ENCODE results near the gene BOLA2B.
"Not testable (repeated sequence)": the region's sequence is repeated elsewhere in the genome, so short reads cannot be mapped to it uniquely, and the experiment has no call there.

Gene BOLA2B
- 0 reads per million in 3 donors for total RNA-seq

DNA sequence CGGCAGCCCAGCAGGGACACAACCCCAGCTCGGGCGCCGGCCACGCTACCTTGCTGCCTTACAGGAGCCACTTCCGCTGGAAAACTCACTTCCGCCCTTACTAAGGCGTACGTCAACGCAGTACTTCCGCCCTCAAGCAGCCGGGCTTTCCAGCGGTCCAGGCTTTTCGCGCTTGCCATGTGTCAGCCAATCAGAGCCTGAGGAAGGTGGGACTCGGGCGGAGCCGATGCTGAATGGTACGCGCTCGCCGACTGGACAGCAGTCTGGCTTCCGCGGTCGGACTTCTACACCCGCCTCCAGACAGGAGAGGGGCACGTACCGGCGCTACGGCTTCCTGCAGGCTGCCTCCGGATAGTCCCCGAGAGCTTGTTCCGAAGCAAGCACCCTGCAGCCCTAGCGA lies at the start of gene BOLA2B, which contains the start of gene SLX1A:
BOLA2B (minus strand) TSS at position 52 of the 400 bp plus-strand sequence. CDS start 71 bp downstream, outside the sequence.
SLX1A (plus strand) TSS at position 261 of the 400 bp plus-strand sequence. CDS start 210 bp downstream, outside the sequence.
- H3K4me3 ChIP-seq (ENCODE audit: insufficient read depth, low read depth, low read length, poor library complexity, severe bottlenecking); H3K27ac ChIP-seq (ENCODE audit: insufficient read depth, low read length, poor library complexity, severe bottlenecking); H3K36me3 ChIP-seq (ENCODE audit: control insufficient read depth, insufficient read depth, low read length); H3K27me3 ChIP-seq (replicated peaks; ENCODE audit: control insufficient read depth, insufficient read depth, low read length, poor library complexity, severe bottlenecking); H3K4me1 ChIP-seq (ENCODE audit: control insufficient read depth, insufficient read depth, low read length, poor library complexity, severe bottlenecking); DNase-seq; H3K9me3 ChIP-seq (ENCODE audit: control insufficient read depth, low read length): not testable (repeated sequence)

DNA sequence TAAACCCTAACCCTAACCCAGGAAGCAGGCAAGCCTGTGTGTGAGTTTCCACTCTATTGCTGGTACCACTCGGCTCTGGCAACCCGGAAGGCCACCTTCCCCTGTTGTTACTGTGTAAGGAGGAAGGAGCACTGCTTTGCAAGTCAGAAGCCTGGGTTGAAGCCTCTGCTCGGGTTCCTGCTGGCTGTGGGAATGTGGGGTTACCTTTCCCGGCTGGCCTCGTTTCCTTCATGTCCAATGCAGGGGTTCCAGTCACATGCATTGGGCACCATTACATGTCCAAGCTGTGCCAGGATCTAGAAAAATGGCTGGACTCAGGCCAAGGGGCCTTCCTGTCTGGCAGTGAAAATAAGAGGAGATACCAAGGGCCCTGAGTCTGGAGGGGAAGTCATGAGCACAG lies 23.6 kb upstream of the BOLA2B start:
- not testable (repeated sequence) for H3K9me3 ChIP-seq (ENCODE audit: control insufficient read depth, low read length); H3K36me3 ChIP-seq (ENCODE audit: control insufficient read depth, insufficient read depth, low read length); H3K4me1 ChIP-seq (ENCODE audit: control insufficient read depth, insufficient read depth, low read length, poor library complexity, severe bottlenecking); DNase-seq; H3K27ac ChIP-seq (ENCODE audit: insufficient read depth, low read length, poor library complexity, severe bottlenecking); H3K4me3 ChIP-seq (ENCODE audit: insufficient read depth, low read depth, low read length, poor library complexity, severe bottlenecking); H3K27me3 ChIP-seq (replicated peaks; ENCODE audit: control insufficient read depth, insufficient read depth, low read length, poor library complexity, severe bottlenecking)

DNA sequence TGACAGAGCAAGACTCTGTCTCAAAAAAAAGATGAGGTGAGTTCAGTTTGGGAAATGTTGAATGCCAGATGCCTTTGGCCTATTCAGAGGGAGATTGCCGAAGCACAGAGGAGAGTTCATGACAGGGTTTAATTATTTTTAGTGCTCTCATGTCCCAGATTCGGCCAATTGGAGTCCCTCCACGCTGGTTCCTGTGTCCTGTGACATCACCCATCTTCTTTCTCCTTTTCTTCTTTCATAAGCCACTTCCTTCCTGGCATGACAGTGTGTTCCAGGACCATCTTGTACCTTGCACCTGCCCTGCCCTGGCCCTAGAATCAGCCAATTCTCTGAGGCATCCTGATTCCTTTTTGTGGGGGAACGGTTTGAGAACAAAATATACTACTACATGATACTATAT lies 17.9 kb upstream of the BOLA2B start:
- not testable (repeated sequence) for DNase-seq; H3K4me1 ChIP-seq (ENCODE audit: control insufficient read depth, insufficient read depth, low read length, poor library complexity, severe bottlenecking); H3K27me3 ChIP-seq (replicated peaks; ENCODE audit: control insufficient read depth, insufficient read depth, low read length, poor library complexity, severe bottlenecking)

DNA sequence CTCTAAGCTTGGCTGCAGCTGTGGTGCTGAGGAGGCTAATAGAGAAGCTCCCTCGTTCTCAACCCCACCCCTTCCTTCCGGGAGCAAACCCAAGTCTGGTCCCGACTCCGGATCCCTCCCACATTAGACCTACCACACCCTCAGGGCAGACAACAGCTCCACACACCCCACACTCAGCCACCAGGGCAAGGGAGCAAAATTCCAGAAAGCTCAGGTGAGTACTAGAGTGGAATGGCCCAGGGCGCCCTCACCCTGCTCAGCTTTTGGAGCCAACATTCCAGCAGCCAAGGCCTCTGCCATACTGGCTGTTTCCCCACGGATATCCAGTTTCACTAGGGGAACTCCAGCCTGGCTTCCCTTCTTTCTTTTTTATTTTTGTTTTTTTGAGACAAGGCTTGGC lies 15.6 kb upstream of the BOLA2B start:
- not testable (repeated sequence) for H3K27me3 ChIP-seq (replicated peaks; ENCODE audit: control insufficient read depth, insufficient read depth, low read length, poor library complexity, severe bottlenecking); H3K27ac ChIP-seq (ENCODE audit: insufficient read depth, low read length, poor library complexity, severe bottlenecking); H3K36me3 ChIP-seq (ENCODE audit: control insufficient read depth, insufficient read depth, low read length); H3K9me3 ChIP-seq (ENCODE audit: control insufficient read depth, low read length); H3K4me1 ChIP-seq (ENCODE audit: control insufficient read depth, insufficient read depth, low read length, poor library complexity, severe bottlenecking); H3K4me3 ChIP-seq (ENCODE audit: insufficient read depth, low read depth, low read length, poor library complexity, severe bottlenecking)
- peak in 2 of 3 donors; percentile 40 to 56 for DNase-seq

More for the DNA sequence above, 17.9 kb upstream of the BOLA2B start:
- H3K27ac ChIP-seq (ENCODE audit: insufficient read depth, low read length, poor library complexity, severe bottlenecking); H3K9me3 ChIP-seq (ENCODE audit: control insufficient read depth, low read length); H3K36me3 ChIP-seq (ENCODE audit: control insufficient read depth, insufficient read depth, low read length); H3K4me3 ChIP-seq (ENCODE audit: insufficient read depth, low read depth, low read length, poor library complexity, severe bottlenecking): not testable (repeated sequence)

DNA sequence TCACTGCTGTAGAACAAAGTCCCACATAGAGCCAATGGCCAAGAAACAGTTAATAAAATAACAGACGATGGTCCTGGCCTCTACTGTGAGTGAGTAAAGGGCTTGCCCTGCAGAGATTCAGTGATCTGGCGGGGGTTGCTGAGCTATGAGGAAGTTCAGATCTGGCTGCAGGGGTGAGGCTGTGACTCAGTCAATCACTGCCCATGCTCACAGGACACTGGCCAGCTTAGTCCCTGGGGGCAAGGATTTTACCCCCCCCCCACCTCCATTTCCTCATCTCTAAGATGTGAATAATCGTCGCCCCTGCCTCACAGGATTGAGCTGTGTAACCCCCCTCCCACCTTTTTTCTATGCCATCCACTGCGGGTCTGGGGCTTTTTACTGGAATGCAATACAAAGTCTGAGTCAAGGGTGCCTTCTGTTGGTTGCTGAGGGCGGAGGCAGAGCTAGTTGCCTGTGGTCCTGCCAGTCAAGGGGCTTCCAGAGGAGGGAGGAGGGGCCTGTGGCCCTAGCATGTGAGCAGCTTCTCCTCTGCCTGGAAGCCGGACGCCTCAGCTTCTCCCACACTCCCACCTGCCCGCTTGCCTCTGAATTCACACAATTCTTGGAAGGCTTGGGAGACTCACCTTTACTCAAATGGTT lies 13.7 kb upstream of the BOLA2B start:
- H3K4me3 ChIP-seq (ENCODE audit: insufficient read depth, low read depth, low read length, poor library complexity, severe bottlenecking); DNase-seq; H3K27me3 ChIP-seq (replicated peaks; ENCODE audit: control insufficient read depth, insufficient read depth, low read length, poor library complexity, severe bottlenecking); H3K27ac ChIP-seq (ENCODE audit: insufficient read depth, low read length, poor library complexity, severe bottlenecking); H3K9me3 ChIP-seq (ENCODE audit: control insufficient read depth, low read length); H3K4me1 ChIP-seq (ENCODE audit: control insufficient read depth, insufficient read depth, low read length, poor library complexity, severe bottlenecking); H3K36me3 ChIP-seq (ENCODE audit: control insufficient read depth, insufficient read depth, low read length): not testable (repeated sequence)

DNA sequence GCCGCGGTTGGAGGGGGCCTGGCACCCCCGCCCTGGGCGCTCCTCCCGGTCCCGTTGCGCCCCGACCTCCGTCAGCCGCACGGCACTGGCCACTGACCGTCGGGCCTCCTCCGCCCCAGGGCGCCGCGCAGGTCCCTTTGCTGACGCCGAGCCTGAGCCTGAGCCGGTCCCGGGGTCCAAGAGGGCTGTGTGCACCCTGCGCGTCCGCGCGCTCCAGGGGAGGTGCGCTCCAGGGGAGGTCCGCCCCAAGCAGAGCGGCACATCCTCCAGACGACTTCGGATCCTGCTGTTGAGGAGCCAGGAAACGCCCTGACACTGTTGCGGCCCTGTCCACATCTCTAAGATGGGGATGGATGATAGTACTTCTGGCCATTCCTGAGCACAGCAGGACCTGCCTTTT lies 12.8 kb upstream of the BOLA2B start:
- peak overlapping the region; percentile 45 for H3K4me3 ChIP-seq (ENCODE audit: insufficient read depth, low read depth, low read length, poor library complexity, severe bottlenecking)
- DNase-seq; H3K9me3 ChIP-seq (ENCODE audit: control insufficient read depth, low read length); H3K36me3 ChIP-seq (ENCODE audit: control insufficient read depth, insufficient read depth, low read length); H3K27me3 ChIP-seq (replicated peaks; ENCODE audit: control insufficient read depth, insufficient read depth, low read length, poor library complexity, severe bottlenecking); H3K4me1 ChIP-seq (ENCODE audit: control insufficient read depth, insufficient read depth, low read length, poor library complexity, severe bottlenecking); H3K27ac ChIP-seq (ENCODE audit: insufficient read depth, low read length, poor library complexity, severe bottlenecking): not testable (repeated sequence)

DNA sequence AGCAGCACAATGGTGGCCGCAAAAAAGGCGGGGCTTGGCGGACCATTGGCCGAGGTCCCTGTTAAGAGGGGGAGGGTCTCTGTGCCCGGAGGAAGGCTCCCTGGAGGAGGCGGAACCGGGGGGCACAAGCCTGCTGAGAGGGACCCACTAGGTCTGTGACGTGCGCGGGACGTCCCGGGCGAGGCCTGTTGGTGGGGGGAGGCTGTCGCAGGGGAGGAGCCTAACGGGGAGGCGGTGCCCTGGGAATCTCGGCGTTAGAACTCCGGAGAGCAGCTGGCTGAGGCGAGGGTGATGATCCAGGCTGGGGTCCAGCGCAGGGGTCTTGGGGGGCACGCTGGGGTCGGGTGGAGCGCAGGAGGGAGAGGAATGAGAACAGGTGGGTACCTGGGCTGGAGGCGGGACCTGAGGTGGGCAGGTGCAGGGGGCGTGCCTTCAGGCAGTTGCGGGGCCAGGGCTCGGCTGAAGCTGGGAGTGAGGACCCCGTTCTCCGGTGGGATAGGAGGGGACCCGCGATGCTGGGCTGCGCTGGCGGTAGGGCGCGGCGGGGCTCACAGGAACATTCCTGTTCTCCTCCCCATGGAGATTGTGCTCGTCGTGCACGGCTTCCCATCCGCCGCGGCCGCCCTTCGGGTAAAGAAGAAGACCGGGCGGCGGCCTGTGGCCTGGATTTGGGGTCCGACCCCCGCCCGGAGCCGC lies 12.2 kb upstream of the BOLA2B start:
- DNase-seq; H3K36me3 ChIP-seq (ENCODE audit: control insufficient read depth, insufficient read depth, low read length); H3K27me3 ChIP-seq (replicated peaks; ENCODE audit: control insufficient read depth, insufficient read depth, low read length, poor library complexity, severe bottlenecking); H3K27ac ChIP-seq (ENCODE audit: insufficient read depth, low read length, poor library complexity, severe bottlenecking); H3K9me3 ChIP-seq (ENCODE audit: control insufficient read depth, low read length); H3K4me1 ChIP-seq (ENCODE audit: control insufficient read depth, insufficient read depth, low read length, poor library complexity, severe bottlenecking): not testable (repeated sequence)
- peak overlapping the region; percentile 45 for H3K4me3 ChIP-seq (ENCODE audit: insufficient read depth, low read depth, low read length, poor library complexity, severe bottlenecking)

DNA sequence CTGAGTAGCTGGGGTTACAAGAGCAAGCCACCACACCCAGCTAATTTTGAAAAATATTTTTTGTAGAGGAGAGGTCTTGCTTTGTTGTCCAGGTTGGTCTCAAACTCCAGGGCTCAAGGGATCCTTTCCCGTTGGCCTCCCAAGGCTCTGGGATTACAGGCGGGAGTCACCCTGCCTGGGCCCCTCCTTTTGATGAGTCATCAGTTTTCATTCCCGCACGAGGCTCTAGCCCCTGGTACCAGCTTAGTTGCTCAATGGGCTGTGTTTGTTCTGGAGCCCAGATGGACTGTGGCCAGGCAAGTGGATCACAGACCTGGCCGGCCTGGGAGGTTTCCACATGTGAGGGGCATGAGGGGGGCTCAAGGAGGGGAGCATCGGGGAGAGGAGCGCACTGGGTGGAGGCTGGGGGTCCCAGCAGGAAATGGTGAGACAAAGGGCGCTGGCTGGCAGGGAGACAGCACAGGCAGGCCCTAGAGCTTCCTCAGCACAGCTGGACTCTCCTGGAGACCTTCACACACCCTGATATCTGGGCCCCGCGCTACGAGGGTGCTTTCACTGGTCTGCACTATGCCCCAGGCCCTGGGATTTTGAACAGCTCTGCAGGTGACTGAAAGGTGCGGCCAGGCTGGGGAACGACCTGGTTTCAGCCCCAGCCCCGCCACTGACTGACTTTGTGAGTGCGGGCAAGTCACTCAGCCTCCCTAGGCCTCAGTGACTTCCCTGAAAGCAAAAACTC lies 6.3 kb upstream of the BOLA2B start:
- H3K27ac ChIP-seq (ENCODE audit: insufficient read depth, low read length, poor library complexity, severe bottlenecking); H3K9me3 ChIP-seq (ENCODE audit: control insufficient read depth, low read length); H3K27me3 ChIP-seq (replicated peaks; ENCODE audit: control insufficient read depth, insufficient read depth, low read length, poor library complexity, severe bottlenecking); H3K4me1 ChIP-seq (ENCODE audit: control insufficient read depth, insufficient read depth, low read length, poor library complexity, severe bottlenecking); DNase-seq; H3K4me3 ChIP-seq (ENCODE audit: insufficient read depth, low read depth, low read length, poor library complexity, severe bottlenecking); H3K36me3 ChIP-seq (ENCODE audit: control insufficient read depth, insufficient read depth, low read length): not testable (repeated sequence)

DNA sequence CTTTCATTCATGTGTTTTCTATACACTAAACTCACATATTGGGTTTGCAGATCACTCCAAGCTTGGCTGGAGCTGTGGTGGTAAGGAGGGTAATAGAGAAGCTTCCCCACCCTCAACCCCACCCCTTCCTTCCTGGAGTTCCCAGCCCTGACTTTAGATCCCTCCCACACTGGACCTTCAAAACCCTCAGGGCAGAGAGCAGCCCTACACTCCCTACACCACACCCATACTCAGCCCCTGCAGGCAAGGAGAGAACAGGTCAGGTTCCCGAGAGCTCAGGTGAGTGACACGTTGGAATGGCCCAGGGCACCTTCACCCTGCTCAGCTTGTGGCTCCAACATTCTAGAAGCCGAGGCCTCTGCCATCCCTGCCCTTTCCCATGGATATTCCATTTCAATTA lies 5.6 kb upstream of the BOLA2B start, which contains the start of gene SULT1A3:
SULT1A3 (plus strand) TSS at position 207 of the 400 bp plus-strand sequence. CDS start 1,474 bp downstream, outside the sequence.
- not testable (repeated sequence) for DNase-seq; H3K27me3 ChIP-seq (replicated peaks; ENCODE audit: control insufficient read depth, insufficient read depth, low read length, poor library complexity, severe bottlenecking); H3K4me3 ChIP-seq (ENCODE audit: insufficient read depth, low read depth, low read length, poor library complexity, severe bottlenecking); H3K27ac ChIP-seq (ENCODE audit: insufficient read depth, low read length, poor library complexity, severe bottlenecking); H3K9me3 ChIP-seq (ENCODE audit: control insufficient read depth, low read length); H3K4me1 ChIP-seq (ENCODE audit: control insufficient read depth, insufficient read depth, low read length, poor library complexity, severe bottlenecking); H3K36me3 ChIP-seq (ENCODE audit: control insufficient read depth, insufficient read depth, low read length)

DNA sequence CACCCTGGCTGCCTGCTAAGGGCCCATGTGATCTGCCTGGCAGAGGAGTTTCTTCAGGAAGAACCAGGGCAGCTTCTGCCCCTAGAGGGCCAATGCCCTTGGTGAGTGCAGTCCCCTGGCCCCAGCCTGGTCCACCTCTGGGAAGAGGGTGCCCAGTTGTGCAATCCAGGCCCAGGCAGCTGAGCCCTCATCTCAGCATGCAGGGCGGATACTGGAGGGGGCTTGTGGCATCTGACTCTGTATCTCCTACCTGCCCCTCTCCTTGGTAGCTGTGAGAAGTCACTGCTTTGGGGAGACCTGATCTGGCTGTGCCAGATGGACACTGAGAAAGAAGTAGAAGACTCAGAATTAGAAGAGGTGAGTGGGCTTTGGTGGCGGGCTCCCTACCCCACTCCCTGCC lies 3.5 kb upstream of the BOLA2B start:
- H3K9me3 ChIP-seq (ENCODE audit: control insufficient read depth, low read length); DNase-seq: not testable (repeated sequence)

More for the DNA sequence above, 3.5 kb upstream of the BOLA2B start:
- H3K4me3 ChIP-seq (ENCODE audit: insufficient read depth, low read depth, low read length, poor library complexity, severe bottlenecking); H3K27me3 ChIP-seq (replicated peaks; ENCODE audit: control insufficient read depth, insufficient read depth, low read length, poor library complexity, severe bottlenecking); H3K36me3 ChIP-seq (ENCODE audit: control insufficient read depth, insufficient read depth, low read length); H3K27ac ChIP-seq (ENCODE audit: insufficient read depth, low read length, poor library complexity, severe bottlenecking); H3K4me1 ChIP-seq (ENCODE audit: control insufficient read depth, insufficient read depth, low read length, poor library complexity, severe bottlenecking): not testable (repeated sequence)
